CD1c-positive myeloid dendritic cell (primary cell): ENCODE measurements around the gene GMCL2.
A peak's percentile ranks its signal among the peaks of the same experiment; 100 is the strongest.
"Not testable (repeated sequence)": the region's sequence is repeated elsewhere in the genome, so short reads cannot be mapped to it uniquely, and the experiment has no call there.

ENCODE experiments used
- DNase-seq: peaks from one replicate; pipeline ENCODE4 v3.0.0-alpha.2; 2016; ENCODE audit errors: extremely low spot score

Gene GMCL2

DNA sequence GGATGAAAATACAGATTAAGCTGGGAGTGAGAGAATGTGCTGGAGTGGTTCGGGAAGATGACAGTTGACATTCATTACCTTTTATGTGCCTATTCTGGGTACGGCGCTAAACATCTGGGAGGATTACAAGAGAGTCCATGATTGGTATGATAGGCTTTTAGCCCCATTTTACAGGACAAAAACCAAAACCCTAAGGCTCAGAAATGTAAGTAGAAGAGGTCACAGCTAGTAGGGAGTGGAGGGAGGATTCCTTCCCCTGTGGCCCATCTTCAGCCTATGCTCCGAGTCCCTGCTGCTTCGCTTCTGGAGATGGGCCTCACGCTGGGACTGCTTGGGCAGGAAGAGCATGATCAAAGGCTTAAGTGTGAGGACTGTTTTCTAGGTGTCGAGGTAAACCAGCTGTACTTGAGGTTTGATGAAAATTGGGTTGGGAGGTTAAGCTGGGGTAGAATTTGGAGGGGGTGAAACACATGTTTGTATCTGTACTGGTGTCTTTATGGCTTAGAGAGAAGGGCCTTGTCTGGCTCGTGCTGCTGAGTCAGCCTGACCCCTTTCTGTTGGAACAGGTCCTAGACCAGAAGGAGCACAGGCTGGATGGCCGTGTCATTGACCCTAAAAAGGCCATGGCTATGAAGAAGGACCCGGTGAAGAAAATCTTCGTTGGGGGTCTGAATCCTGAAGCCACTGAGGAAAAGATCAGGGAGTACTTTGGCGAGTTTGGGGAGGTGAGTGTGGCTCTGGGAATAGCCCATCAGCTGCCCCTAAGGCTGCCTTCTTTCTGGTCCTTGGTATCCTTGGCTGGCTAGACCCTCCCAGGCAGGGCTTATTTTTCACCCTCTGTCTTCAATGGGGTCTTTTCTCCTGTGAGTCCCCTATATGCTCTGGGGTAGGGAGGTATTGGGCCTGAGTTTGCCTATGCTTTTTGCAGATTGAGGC lies 19.3 kb upstream of the GMCL2 start:
- no peak for DNase-seq

DNA sequence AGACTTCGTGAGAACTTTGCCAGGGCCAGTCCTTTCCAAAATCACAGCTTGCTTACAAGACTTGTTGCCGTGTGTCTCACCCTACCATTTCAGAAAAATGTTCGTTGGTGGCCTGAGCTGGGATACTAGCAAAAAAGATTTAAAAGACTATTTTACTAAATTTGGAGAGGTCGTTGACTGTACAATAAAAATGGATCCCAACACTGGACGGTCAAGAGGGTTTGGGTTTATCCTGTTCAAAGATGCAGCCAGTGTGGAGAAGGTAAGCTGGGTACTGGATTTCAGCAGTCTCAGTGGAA lies 18.5 kb upstream of the GMCL2 start:
- DNase-seq = no peak

DNA sequence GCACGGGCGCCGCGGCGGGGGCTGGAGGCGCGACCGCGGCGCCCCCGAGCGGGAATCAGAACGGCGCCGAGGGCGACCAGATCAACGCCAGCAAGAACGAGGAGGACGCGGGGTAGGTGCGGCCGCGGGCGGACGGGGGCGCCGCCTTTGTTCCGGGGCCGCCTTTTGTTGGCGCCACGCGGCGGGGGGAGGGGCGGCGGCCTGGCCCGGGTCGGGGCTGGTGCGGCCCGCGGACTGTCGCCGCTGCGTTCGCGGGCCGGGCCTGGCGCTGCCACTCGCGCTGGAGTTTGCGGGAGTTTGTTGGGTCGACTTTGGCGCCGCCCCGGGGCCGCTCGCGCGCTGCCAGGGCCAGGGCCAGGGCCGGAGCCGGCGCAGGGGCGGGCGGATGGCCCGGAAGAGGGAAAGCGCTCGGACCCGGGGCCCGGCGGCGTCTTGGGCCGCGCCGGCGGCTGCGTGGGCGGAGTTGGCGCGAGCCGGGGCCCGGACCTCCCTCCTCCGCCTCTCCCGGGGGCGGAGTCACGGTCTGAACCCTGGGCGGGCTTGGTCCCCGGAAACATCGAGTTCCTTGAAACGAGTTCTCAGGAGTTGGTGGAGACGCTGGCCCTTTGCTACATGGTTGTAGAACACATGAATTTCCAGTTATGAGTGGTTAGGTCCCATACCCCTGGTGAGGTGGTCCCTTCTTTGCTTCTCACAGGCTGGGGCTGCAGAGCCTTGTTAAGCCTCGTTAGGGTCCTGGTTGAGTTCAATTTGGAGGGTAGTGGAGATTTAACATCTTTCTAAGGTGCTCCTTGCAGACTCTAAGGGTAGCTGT lies 18.0 kb upstream of the GMCL2 start:
- DNase-seq = peak; percentile 80

DNA sequence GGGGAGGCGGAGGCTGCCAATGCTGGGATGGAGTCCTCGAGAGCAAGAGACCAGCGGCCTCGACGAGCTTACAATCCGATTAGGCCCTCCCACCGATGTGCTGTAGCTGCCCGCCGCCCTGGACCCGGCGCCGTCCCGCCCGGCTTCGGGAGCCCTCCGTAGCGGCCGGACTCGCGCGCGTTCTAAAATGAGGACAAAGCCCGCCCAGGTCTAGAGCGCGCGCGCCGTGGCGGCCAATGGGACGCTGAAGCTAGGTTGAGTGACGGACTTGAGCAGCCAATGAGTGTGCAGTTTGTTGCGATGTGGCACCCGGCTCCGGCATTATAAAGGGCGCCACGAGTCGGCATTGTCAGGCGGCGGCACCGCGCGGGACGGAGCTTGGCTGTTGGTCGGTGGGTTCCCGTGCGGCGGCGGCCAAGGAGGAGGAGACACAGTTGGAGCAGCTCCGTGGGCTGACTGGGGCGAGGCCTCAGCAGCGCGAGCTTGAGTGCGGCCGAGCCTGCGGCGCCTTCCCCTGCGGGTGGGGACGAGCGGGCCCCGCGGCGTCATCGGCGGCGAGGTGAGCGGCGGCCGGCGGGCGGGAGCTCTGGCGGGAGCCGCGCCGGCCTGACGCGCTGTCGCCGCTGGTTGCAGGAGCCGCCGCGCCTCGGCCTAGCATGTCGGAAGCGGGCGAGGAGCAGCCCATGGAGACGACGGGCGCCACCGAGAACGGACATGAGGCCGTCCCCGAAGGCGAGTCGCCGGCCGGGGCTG lies 17.2 kb upstream of the GMCL2 start, which contains the start of gene HNRNPAB:
HNRNPAB (plus strand) TSS at position 352 of the 753 bp plus-strand sequence; CDS start at position 657, 305 bp downstream.
- peak; percentile 98 for DNase-seq

DNA sequence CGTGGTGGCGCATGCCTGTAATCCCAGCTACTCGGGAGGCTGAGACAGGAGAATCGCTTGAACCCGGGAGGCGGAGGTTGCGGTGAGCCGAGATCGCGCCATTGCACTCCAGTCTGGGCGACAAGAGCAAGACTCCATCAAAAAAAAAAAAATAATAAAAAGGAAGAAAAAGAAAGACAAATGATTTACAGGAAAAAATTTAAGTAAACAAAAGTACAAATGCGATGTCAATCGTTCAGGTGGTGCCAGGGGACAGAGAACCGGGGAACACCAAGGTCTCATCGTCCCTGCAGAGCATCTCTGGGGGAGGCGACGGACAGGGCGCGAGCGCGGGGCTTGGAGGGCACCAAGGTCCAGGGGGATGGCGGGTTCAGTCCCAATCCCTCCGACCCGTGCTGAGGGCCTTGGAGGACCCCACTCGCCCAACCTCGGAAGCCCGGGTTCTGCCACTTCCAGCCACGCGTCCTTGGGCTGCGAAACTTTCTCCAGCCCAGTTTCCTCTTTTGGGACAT lies 16.6 kb upstream of the GMCL2 start:
- DNase-seq = no peak

DNA sequence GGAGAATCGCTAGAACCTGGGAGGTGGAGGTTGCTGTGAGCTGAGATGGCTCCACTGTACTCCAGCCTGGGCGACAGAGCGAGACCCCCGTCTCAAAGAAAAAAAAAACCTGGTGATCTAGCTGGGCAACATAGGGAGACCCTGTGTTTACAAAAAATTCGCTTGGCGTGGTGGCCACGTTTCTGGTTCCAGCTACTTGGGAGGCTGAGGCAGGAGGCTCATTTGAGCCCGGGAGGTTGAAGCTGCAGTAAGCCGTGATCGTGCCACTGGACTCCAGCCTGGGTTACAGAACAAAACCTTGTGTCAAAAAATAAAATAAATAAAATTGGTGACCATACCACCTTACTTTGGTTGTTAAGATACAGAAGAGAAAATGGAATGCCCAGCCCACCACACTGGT lies 15.4 kb upstream of the GMCL2 start:
- no peak for DNase-seq

DNA sequence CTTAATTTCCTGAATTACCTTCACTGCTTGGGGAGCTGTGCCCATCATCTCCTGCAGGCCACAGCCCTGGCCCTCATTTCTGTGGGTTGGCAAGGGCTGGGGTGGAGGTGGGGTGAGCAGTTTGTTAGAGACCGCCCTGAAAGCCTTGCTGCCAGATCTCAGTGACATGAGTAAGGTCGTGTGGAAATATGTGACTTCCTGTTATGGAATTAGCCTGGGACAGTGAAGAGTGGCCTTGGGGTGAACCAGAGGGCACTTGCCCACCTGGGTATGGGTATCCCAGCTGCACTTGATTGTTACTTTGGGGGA lies 14.7 kb upstream of the GMCL2 start:
- DNase-seq = peak; percentile 53

DNA sequence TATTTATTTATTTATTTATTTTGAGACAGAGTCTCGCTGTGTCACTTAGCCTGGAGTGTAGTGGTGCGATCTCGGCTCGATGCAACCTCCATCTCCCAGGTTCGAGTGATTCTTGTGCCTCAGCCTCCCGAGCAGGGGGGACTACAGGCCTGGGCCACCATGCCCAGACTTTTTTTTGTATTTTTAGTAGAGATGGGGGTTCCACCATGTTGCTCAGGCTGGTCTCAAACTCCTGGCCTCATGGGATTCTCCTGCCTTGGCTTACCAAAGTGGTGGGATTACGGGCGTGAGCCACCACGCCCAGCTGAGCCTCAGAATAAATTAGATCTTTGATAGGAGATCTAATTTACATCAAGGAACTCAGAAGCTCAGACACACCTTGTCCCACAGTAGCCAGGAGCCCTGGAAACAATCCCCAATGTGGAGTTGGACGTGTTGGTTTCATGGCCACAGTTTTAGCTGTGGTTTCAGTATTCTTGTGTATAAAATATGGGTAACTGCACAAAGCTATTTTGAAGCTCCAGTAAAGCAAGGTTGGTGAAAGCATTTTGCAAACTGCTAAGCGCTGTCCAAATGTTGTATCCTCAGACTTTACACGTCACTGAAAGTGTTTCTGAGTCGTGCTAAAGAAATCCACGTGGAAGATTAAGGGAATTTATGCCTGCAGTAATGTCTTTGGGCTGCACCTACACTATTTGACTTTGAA lies 14.2 kb upstream of the GMCL2 start:
- no peak for DNase-seq

DNA sequence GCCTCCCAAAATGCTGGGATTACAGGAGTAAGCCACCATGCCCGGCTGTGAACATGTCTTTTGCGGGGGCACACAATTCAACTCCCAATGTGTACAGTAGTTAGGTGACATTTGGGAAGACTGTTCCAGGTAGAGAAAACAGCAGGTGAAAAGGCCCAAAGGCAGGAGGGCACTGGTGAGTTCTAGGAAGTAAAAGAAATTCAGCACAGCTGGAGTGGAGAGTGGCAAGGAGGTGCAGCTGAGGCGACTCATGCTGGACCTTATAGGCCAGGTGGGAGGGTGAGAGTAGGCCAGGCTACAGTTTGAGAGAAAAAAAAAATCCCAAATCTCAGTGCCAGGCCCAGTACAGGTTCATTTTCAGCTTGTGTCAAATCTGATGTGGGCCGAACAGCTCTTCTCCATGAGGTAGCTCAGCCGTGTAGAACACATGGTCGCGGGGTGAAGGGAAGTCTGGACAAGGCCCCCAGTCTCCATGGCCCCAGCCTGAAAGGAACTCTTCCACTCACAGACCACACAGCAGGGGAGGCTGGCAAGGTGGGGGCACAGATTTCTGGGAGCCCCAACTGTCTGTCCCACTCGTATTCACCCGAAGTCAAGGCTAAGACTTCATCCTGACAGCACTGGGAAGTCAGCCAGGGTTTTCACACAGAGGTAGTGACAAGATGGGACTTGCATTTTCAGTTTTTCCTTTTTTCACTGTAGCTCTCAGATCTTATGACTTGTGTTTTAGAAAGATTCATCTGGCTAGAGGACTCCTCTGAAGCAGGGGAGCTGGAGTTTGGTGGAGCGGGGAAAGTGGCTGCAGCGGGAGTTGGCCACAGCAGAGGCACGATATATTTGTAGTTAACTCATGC lies 12.6 kb upstream of the GMCL2 start:
- no peak for DNase-seq

DNA sequence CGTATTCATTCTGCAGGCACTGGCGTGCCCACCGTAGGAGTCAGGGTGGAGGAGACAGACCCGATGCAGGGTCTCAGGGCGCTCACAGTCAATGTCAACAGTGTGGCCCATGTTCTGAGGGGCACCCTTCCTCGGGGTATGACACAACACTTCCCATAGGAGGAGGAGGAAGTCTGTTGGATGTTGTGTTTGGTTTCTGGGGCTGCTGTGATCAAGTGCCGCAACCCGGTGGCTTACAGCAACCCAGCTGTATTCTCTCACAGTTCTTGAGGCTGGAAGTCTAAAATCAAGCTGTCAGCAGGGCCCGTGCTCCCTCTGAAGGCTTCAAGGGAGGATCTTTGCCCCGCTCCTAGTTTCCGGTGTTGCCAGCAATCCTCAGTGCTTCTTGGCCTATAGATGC lies 11.5 kb upstream of the GMCL2 start:
- no peak for DNase-seq

DNA sequence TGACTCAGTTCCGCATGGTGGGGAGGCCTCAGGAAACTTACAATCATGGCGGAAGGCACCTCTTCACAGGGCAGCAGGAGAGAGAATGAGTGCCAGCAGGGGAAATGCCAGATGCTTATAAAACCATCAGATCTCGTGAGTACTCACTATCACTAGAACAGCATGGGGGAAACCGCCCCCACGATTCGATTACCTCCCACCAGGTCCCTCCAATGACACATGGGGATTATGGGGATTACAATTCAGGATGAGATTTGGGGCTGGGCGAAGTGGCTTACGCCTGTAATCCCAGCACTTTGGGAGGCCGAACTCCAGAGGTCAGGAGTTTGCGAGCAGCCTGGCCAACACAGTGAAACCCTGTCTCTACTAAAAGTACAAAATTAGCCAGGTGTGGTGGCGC lies 11.0 kb upstream of the GMCL2 start:
- not testable (repeated sequence) for DNase-seq

DNA sequence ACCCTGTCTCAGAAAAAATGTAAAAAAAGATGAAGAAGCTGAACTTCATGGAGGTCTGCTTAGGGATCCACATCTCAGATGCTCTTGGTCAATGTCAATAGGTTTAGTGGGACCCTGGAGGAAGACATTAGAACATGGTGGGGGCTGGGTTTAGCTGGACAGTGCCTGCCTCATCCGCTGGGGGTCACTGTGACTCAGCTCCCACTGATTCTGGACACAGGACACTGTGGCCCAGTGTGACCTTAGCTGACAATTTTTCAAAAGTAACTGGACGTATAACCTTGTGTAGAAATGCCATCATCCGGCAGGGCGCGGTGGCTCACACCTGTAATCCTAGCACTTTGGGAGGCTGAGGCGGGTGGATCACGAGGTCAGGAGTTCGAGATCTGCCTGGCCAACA lies 9.8 kb upstream of the GMCL2 start:
- DNase-seq = no peak

DNA sequence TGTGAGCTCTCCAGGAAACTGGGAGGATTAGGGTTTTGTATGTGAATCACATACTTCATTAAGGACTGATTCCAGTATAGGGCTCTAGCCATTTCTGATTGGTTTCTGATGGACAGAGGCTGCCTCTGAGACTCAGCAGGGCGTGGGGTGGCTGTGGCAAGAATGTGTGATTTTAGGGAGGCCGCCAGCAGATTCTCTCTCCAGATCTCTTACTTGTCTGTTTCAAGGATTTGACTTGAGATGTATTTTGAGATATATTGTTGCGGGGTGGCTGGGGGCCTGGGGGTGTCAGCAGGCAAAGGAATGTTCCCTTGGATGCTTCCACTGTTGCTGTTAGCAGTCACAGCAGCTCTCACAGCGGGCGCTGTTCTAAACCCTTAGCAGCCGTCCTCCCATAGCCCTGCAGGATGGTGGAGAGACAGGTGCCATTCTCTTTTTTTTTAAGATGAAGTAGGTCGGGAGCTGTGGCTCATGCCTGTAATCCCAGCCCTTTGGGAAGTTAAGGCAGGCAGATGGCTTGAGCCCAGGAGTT lies 9.2 kb upstream of the GMCL2 start:
- no peak for DNase-seq

DNA sequence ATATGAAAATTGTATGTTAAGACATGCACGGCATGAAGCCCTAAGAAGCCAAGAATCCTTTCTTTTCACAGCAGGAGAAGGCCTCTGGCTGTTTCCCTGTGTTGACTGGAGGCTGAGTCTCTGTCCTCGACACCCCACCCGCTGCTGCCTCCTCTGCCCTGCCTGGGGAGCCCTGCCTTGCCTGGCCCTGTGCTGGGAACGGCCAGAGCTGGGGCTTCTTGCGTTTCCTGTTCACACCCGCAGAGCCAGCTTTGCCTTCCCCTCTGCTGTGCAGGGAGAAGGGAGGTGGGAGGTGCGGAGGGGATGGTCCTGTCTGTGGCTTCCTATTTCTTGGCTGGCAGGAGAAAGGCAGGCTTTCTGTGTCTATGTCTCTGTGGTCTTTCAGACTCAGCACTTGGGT lies 6.9 kb upstream of the GMCL2 start:
- DNase-seq = peak; percentile 24

DNA sequence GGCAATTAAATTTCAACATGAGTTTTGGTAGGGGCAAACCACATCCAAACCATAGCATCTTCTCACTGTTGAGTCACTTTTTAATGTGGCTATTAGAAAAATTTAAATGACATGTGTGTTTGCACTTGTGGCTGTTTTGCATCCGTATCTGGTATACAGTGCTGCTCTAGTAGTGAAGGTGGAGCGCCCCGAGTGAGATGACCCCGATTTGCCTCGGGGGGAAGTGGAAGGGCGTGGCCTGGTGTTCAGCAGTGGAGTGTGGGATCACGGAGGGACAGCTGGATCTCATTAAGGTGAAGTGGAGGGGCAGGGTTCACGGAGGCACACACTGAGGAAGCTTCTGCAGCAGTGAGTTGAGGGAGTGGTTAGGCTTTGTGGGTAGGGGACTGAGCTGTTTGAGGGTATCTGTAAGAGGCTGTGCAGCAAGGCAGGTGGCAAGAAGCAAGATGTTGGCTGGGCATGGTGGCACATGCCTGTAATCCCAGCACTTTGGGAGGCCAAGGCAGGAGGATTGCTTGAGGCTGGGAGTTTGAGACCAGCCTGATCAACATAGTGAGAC lies 6.2 kb upstream of the GMCL2 start:
- DNase-seq = no peak

DNA sequence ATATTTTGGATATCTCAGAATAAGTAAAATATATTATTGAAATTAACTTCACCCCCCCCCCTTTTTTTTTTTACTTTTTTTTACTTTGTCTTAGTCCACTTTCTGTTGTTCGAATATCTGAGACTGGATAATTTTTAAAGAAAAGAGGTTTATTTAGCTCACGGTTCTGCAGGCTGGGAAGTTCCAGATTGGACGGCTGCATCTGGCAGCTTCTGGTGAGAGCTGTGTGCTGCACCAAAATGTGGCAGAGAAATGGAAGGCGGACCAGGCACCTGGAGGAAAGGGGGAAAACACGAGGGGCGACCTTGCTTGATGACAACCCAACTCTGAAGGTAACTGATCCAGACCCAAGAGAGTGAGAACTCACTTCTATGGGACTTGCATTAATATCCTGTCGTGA lies 5.6 kb upstream of the GMCL2 start:
- DNase-seq = no peak

DNA sequence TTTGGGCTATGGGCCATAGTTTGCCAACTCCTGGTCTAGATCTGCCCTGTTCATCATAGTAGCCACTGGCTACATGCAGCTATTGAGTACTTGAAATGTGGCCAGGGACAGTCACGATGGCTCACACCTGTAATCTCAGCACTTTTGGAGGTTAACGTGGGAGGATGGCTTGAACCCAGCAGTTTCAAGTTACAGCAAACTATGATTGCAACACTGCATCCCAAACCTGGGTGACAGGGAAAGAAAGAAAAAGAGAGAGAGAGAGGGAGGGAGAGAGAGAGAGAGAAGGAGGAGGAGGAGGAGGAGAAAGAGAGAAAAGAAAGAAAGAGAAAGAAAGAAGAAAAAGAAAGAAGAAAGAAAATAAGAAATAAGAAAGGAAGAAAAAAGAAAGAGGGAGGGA lies 5.1 kb upstream of the GMCL2 start:
- no peak for DNase-seq

DNA sequence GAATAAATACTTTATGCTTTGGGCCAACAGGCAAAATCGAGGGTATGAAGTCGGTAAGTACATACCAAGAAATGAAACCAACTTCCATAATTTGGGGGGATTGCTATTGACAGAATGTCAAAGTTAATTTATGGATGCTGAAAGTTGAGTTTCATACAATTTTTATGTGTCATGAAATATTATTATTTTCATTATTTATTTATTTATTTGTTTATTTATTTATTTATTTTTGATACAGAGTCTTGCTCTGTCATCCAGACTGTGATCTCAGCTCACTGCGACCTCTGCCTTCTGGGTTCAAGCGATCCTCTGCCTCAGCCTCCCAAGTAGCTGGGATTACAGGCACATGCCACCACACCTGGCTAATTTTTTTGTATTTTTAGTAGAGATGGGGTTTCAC lies 4.5 kb upstream of the GMCL2 start:
- no peak for DNase-seq

DNA sequence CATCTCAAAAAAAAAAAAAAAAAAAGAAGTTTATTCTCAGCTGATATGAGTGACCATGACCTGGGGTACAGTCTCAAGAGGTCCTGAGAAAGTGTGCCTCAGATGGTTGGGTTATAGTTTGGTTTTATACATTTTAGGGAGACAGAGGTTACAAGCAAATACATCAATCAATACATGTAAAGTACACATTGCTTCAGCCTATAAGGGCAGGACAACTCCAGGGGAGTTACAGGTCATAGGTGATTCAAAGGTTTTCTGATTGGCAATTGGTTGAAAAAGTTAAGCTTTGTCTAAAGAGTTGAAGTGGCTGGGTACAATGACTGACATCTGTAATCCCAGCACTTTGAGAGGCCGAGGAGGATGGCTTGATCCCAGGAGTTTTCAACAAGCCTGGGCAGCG lies 2.3 kb upstream of the GMCL2 start:
- DNase-seq = no peak

DNA sequence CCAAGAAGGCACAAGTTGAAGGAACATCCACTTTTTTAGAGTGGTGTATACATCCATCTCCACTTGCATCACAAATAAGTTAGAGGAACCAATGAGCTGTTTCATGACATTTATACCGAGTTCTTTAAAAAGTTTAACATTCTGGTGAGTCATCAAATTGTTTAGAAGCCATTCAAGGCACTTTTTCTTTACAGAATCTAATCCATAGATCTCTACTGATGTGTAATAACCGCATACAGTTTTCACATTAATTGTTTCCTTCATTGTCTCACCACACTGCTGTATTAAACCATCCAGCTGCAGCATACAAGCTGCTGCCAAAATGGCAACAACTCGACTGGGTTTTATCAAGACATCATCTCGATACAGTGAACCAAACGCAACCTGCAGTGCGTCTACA lies 744 bp downstream of the GMCL2 start:
- peak; percentile 40 for DNase-seq
